Activated naive CD4-positive, alpha-beta T cell treated with anti-CD3 and anti-CD28 coated beads, Interleukin-2, amount 50 U/mL, for 72 hours (primary cell): ENCODE data around the gene HAND1. TPM values are rescaled to one million over a fixed set of nuclear protein-coding genes. Genes with fewer than 3 reads are reported as not detected.

Source experiments
- ATAC-seq, 2 donors: fragments of 150-1000 bp; cut with Tn5 transposase; 2 replicates each; pipeline ENCODE4 v1.10.0; 2021; ENCODE audit warnings: mild to moderate bottlenecking in 2 of 2, moderate library complexity in 2 of 2
- DNase-seq, 2 donors: peaks; one replicate each; pipeline ENCODE4 v3.0.0; 2021 to 2022; ENCODE audit warnings: low spot score in 2 of 2
- H3K27ac Mint-ChIP-seq, 2 donors: one replicate each; pipeline ENCODE4 v1.8.0; 2022; ENCODE audit warnings: mild to moderate bottlenecking in 2 of 2, mixed read lengths in 2 of 2
- H3K36me3 Mint-ChIP-seq, 2 donors: one replicate each; pipeline ENCODE4 v1.8.0; 2022; ENCODE audit warnings: mixed read lengths in 2 of 2
- H3K9me3 Mint-ChIP-seq, 2 donors: one replicate each; pipeline ENCODE4 v1.8.0; 2022; ENCODE audit warnings: mixed read lengths in 2 of 2
- total RNA-seq, 2 donors: library from RNA; stranded (reverse); gene quantifications; one replicate each; pipeline ENCODE4 v1.2.3, GENCODE V29; 2022

The HAND1 gene
- total RNA-seq, 2 donors from 2014 or later = not detected

- peak in 1 of 2 donors; percentile 30 for ATAC-seq
- Mint-ChIP-seq H3K9me3 (no peaks in the 10 kb centered on the region), H3K27ac (peak overlapping the region in 1 of 2 donors; percentile 78), H3K36me3 (peaks cover 0 to 13% of the 10 kb centered on the region in 2 donors)
- DNase-seq = no peak
Measured at GRCh38 chr5:154474396-154475334, 3.4 kb downstream of the HAND1 start.

- Mint-ChIP-seq H3K27ac (no peak overlapping the region), H3K36me3 (peaks cover 0 to 13% of the 10 kb centered on the region in 2 donors), H3K9me3 (no peaks in the 10 kb centered on the region)
- no peak for DNase-seq
- peak in 1 of 2 donors; percentile 31 for ATAC-seq
Measured at GRCh38 chr5:154473581-154474283, 4.3 kb downstream of the HAND1 start.

- no peaks in the 10 kb centered on the region for H3K9me3 Mint-ChIP-seq
- no peak for ATAC-seq
- H3K27ac Mint-ChIP-seq = no peak overlapping the region
- H3K36me3 Mint-ChIP-seq = peaks cover 0 to 13% of the 10 kb centered on the region in 2 donors
- no peak for DNase-seq
Measured at GRCh38 chr5:154472871-154473580, 5.0 kb downstream of the HAND1 start.

- DNase-seq = no peak
- no peak overlapping the region for H3K27ac Mint-ChIP-seq
- H3K36me3 Mint-ChIP-seq = peaks cover 0 to 8% of the 10 kb centered on the region in 2 donors
- ATAC-seq = no peak
- H3K9me3 Mint-ChIP-seq = no peaks in the 10 kb centered on the region
Measured at GRCh38 chr5:154470947-154471870, 6.8 kb downstream of the HAND1 start.

GRCh38 chr5:154470137-154470536 is 7.9 kb downstream of the HAND1 start:
- H3K36me3 Mint-ChIP-seq = peaks cover 0 to 8% of the 10 kb centered on the region in 2 donors
- no peaks in the 10 kb centered on the region for H3K9me3 Mint-ChIP-seq
- DNase-seq (no peak), ATAC-seq (no peak)
- H3K27ac Mint-ChIP-seq = no peak overlapping the region

GRCh38 chr5:154467655-154468354 is 10.2 kb downstream of the HAND1 start:
- ATAC-seq (peak; percentile 96), DNase-seq (peak; percentile 66 to 85)
- Mint-ChIP-seq H3K36me3 (no peaks in the 10 kb centered on the region), H3K9me3 (no peaks in the 10 kb centered on the region), H3K27ac (peak overlapping the region in 1 of 2 donors; percentile 78)

GRCh38 chr5:154466671-154467070 is 11.4 kb downstream of the HAND1 start:
- Mint-ChIP-seq H3K36me3 (no peaks in the 10 kb centered on the region), H3K27ac (no peak overlapping the region), H3K9me3 (no peaks in the 10 kb centered on the region)
- DNase-seq (no peak), ATAC-seq (no peak)

- no peaks in the 10 kb centered on the region for H3K9me3 Mint-ChIP-seq
- DNase-seq = no peak
- H3K27ac Mint-ChIP-seq = no peak overlapping the region
- ATAC-seq = no peak
- no peaks in the 10 kb centered on the region for H3K36me3 Mint-ChIP-seq
Measured at GRCh38 chr5:154466147-154466546, 11.9 kb downstream of the HAND1 start.

- H3K36me3 Mint-ChIP-seq = no peaks in the 10 kb centered on the region
- H3K27ac Mint-ChIP-seq = no peak overlapping the region
- no peak for DNase-seq
- no peak for ATAC-seq
- no peaks in the 10 kb centered on the region for H3K9me3 Mint-ChIP-seq
Measured at GRCh38 chr5:154465169-154465568, 12.9 kb downstream of the HAND1 start.

- Mint-ChIP-seq H3K36me3 (no peaks in the 10 kb centered on the region), H3K9me3 (no peaks in the 10 kb centered on the region), H3K27ac (no peak overlapping the region)
- DNase-seq (no peak), ATAC-seq (no peak)
Measured at GRCh38 chr5:154464438-154464837, 13.6 kb downstream of the HAND1 start.

GRCh38 chr5:154461531-154461930 is 16.5 kb downstream of the HAND1 start:
- Mint-ChIP-seq H3K36me3 (peaks cover 0 to 12% of the 10 kb centered on the region in 2 donors), H3K27ac (no peak overlapping the region), H3K9me3 (no peaks in the 10 kb centered on the region)
- DNase-seq (no peak), ATAC-seq (no peak)

- DNase-seq (no peak), ATAC-seq (no peak)
- Mint-ChIP-seq H3K9me3 (no peaks in the 10 kb centered on the region), H3K36me3 (peaks cover 0 to 14% of the 10 kb centered on the region in 2 donors), H3K27ac (no peak overlapping the region)
Measured at GRCh38 chr5:154460172-154460571, 17.9 kb downstream of the HAND1 start.

- no peak for DNase-seq
- H3K36me3 Mint-ChIP-seq = peaks cover 0 to 14% of the 10 kb centered on the region in 2 donors
- no peaks in the 10 kb centered on the region for H3K9me3 Mint-ChIP-seq
- ATAC-seq = no peak
- no peak overlapping the region for H3K27ac Mint-ChIP-seq
Measured at GRCh38 chr5:154459015-154459414, 19.0 kb downstream of the HAND1 start.

- Mint-ChIP-seq H3K9me3 (no peaks in the 10 kb centered on the region), H3K36me3 (peaks cover 0 to 14% of the 10 kb centered on the region in 2 donors), H3K27ac (no peak overlapping the region)
- ATAC-seq = no peak
- DNase-seq = no peak
Measured at GRCh38 chr5:154456540-154456939, 21.5 kb downstream of the HAND1 start.

- no peak for DNase-seq
- Mint-ChIP-seq H3K27ac (no peak overlapping the region), H3K9me3 (no peaks in the 10 kb centered on the region), H3K36me3 (peaks cover 0 to 14% of the 10 kb centered on the region in 2 donors)
- no peak for ATAC-seq
Measured at GRCh38 chr5:154455585-154455984, 22.4 kb downstream of the HAND1 start.
